ENCODE results near the gene PPP1R9B.

The PPP1R9B gene

GRCh38 chr17:50103252-50103651 is 47.2 kb downstream of the PPP1R9B start:
- no peaks in the 10 kb centered on the region for H3K79me2 ChIP-seq (ENCODE audit: low read length)
- H3K9ac ChIP-seq (ENCODE audit: low read length): no peak overlapping the region
- no peak overlapping the region for H3K4me2 ChIP-seq (ENCODE audit: low read length)
- no peaks in the 10 kb centered on the region for H4K20me1 ChIP-seq (ENCODE audit: insufficient read depth, low read length)
- no peak overlapping the region for H2AFZ ChIP-seq (ENCODE audit: low read depth, low read length)
- H3K4me3 ChIP-seq (ENCODE audit: low read length): no peak overlapping the region
- no peaks in the 10 kb centered on the region for H3K27me3 ChIP-seq (ENCODE audit: low read depth, low read length)
- TF ChIP-seq EZH2phosphoT487 (IDR thresholded peaks at IDR 0.05; ENCODE audit: low read depth) (no peak), CTCF (IDR thresholded peaks at IDR 0.05; ENCODE audit: low read depth, low read length) (no peak)
- no peak overlapping the region for H3K27ac ChIP-seq (ENCODE audit: low read length)
- no peaks in the 10 kb centered on the region for H3K36me3 ChIP-seq (replicated peaks; ENCODE audit: low read depth, low read length)
- H3K4me1 ChIP-seq (ENCODE audit: low read length): peaks cover 7% of the 10 kb centered on the region
- no peaks in the 10 kb centered on the region for H3K9me3 ChIP-seq (ENCODE audit: insufficient read depth, low read length)

GRCh38 chr17:50102164-50102991 is 48.1 kb downstream of the PPP1R9B start:
- H3K4me2 ChIP-seq (ENCODE audit: low read length): no peak overlapping the region
- no peaks in the 10 kb centered on the region for H3K9me3 ChIP-seq (ENCODE audit: insufficient read depth, low read length)
- H3K27ac ChIP-seq (ENCODE audit: low read length): no peak overlapping the region
- H3K79me2 ChIP-seq (ENCODE audit: low read length): no peaks in the 10 kb centered on the region
- no peaks in the 10 kb centered on the region for H4K20me1 ChIP-seq (ENCODE audit: insufficient read depth, low read length)
- no peaks in the 10 kb centered on the region for H3K36me3 ChIP-seq (replicated peaks; ENCODE audit: low read depth, low read length)
- H2AFZ ChIP-seq (ENCODE audit: low read depth, low read length): no peak overlapping the region
- TF ChIP-seq EZH2phosphoT487 (IDR thresholded peaks at IDR 0.05; ENCODE audit: low read depth) (no peak), CTCF (IDR thresholded peaks at IDR 0.05; ENCODE audit: low read depth, low read length) (no peak)
- H3K27me3 ChIP-seq (ENCODE audit: low read depth, low read length): no peaks in the 10 kb centered on the region
- H3K4me3 ChIP-seq (ENCODE audit: low read length): no peak overlapping the region
- H3K4me1 ChIP-seq (ENCODE audit: low read length): peaks cover 7% of the 10 kb centered on the region
- H3K9ac ChIP-seq (ENCODE audit: low read length): no peak overlapping the region

GRCh38 chr17:50101346-50102163 is 48.9 kb downstream of the PPP1R9B start:
- TF ChIP-seq EZH2phosphoT487 (IDR thresholded peaks at IDR 0.05; ENCODE audit: low read depth) (no peak), CTCF (IDR thresholded peaks at IDR 0.05; ENCODE audit: low read depth, low read length) (no peak)
- Histone ChIP-seq H3K4me3 (ENCODE audit: low read length) (no peak overlapping the region), H3K27ac (ENCODE audit: low read length) (no peak overlapping the region), H4K20me1 (ENCODE audit: insufficient read depth, low read length) (no peaks in the 10 kb centered on the region), H3K4me1 (ENCODE audit: low read length) (peaks cover 7% of the 10 kb centered on the region), H3K4me2 (ENCODE audit: low read length) (no peak overlapping the region), H2AFZ (ENCODE audit: low read depth, low read length) (no peak overlapping the region), H3K79me2 (ENCODE audit: low read length) (no peaks in the 10 kb centered on the region), H3K36me3 (replicated peaks; ENCODE audit: low read depth, low read length) (no peaks in the 10 kb centered on the region), H3K27me3 (ENCODE audit: low read depth, low read length) (no peaks in the 10 kb centered on the region), H3K9me3 (ENCODE audit: insufficient read depth, low read length) (no peaks in the 10 kb centered on the region), H3K9ac (ENCODE audit: low read length) (no peak overlapping the region)

- Histone ChIP-seq H3K79me2 (ENCODE audit: low read length) (peaks cover 3% of the 10 kb centered on the region; the same call in 1 of the 2 replicates), H3K9me3 (ENCODE audit: insufficient read depth, low read length) (no peaks in the 10 kb centered on the region), H3K36me3 (replicated peaks; ENCODE audit: low read depth, low read length) (no peaks in the 10 kb centered on the region), H4K20me1 (ENCODE audit: insufficient read depth, low read length) (no peaks in the 10 kb centered on the region), H3K27ac (ENCODE audit: low read length) (no peak overlapping the region), H3K4me2 (ENCODE audit: low read length) (no peak overlapping the region), H3K9ac (ENCODE audit: low read length) (no peak overlapping the region), H3K4me3 (ENCODE audit: low read length) (no peak overlapping the region), H3K27me3 (ENCODE audit: low read depth, low read length) (no peaks in the 10 kb centered on the region), H3K4me1 (ENCODE audit: low read length) (peaks cover 12% of the 10 kb centered on the region), H2AFZ (ENCODE audit: low read depth, low read length) (no peak overlapping the region)
- TF ChIP-seq CTCF (IDR thresholded peaks at IDR 0.05; ENCODE audit: low read depth, low read length) (no peak), EZH2phosphoT487 (IDR thresholded peaks at IDR 0.05; ENCODE audit: low read depth) (no peak)
Measured at GRCh38 chr17:50100921-50101345, 49.5 kb downstream of the PPP1R9B start.

All from OCI-LY3 (cell line).